GM19099 (cell line): Measurements from ENCODE around the gene THUMPD2.

ENCODE experiments used
- POLR2A ChIP-seq: IDR thresholded peaks from 3 replicates; pipeline ENCODE4 v1.6.1; 2011; ENCODE audit warnings: low read depth; ENCODE audit not compliant: insufficient read length; ENCODE audit errors: extremely low read depth

The THUMPD2 gene, protein sequence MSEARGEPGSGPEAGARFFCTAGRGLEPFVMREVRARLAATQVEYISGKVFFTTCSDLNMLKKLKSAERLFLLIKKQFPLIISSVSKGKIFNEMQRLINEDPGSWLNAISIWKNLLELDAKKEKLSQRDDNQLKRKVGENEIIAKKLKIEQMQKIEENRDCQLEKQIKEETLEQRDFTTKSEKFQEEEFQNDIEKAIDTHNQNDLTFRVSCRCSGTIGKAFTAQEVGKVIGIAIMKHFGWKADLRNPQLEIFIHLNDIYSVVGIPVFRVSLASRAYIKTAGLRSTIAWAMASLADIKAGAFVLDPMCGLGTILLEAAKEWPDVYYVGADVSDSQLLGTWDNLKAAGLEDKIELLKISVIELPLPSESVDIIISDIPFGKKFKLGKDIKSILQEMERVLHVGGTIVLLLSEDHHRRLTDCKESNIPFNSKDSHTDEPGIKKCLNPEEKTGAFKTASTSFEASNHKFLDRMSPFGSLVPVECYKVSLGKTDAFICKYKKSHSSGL

DNA sequence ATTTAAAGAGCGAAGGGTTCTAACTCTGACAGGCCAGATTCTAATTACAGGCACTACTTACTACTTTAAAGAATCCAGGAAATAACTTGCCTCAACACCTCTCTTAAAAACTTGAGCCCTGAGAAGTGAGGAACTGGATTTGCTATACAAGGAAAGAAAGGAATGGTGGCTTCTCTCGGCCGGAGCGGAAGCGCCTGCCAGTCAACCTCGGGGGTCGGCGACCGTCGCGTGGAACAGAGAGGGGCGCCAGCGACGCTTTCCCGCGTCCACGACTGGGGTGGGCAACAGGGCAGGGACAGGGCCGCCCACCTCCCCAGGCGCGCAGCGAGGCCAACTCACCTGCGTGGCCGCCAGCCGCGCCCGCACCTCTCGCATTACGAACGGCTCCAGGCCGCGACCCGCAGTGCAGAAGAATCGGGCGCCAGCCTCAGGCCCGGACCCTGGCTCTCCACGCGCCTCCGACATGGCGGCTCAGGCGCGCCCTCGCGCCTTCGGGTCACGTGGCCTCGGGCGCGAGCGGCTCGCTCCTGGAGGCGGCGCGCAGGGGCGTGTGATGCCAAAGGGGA lies at the start of gene THUMPD2:
Gene THUMPD2 (minus strand): TSS at position 484 of the 566 bp plus-strand sequence. CDS start 19 bp downstream, at position 465.
- TF ChIP-seq POLR2A = peak; percentile 91

DNA sequence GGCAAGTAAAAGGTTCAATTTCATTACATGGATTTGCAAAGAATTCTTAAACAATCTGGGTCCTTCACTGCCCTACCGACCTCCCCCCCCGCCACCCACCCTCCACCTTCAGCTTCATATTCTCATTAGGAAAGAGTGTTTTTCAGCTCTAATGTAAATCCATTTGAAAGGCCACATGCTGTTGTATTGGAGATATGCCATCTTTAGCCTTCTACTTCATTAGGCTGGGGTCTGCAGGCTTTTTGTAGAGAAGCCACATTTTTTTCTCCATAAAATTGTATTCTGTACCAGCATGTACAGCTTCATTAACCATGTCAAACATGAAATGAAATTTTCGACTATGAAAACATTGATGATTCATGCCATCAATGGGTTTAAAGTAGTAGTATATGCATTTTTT lies 42.8 kb upstream of the THUMPD2 start:
- no peak for TF ChIP-seq POLR2A

DNA sequence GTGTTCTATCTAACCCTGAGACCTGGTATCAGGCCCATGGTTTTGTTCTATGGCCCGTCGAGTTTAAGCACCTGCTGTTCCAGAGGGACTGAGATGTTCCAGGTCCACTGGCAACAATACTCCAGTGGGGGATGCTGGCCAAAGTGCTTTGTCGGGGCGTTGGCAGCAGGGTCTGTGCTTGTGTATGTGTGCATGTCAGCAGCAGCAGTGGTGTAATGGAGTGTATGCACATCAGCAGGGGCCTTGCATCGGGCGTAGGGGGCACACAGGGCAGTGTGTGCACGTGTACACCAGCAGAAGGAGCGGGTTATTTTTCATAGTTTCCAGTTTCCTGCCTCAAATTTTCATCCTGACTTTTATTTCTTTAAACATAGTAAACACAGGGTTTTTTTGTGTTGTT lies 37.8 kb upstream of the THUMPD2 start:
- no peak for TF ChIP-seq POLR2A

GRCh38 chr2:39816428-39816827 lies 37.4 kb upstream of the THUMPD2 start:
- TF ChIP-seq POLR2A = no peak

GRCh38 chr2:39805936-39806608 lies 27.0 kb upstream of the THUMPD2 start:
- no peak for TF ChIP-seq POLR2A

- TF ChIP-seq POLR2A = no peak
These were observed 24.8 kb upstream of the THUMPD2 start for GRCh38 chr2:39803839-39804238.

- no peak for TF ChIP-seq POLR2A
These were observed 21.7 kb upstream of the THUMPD2 start for GRCh38 chr2:39800752-39801151.

- no peak for TF ChIP-seq POLR2A
These were observed 17.1 kb upstream of the THUMPD2 start for GRCh38 chr2:39796134-39796533.

DNA sequence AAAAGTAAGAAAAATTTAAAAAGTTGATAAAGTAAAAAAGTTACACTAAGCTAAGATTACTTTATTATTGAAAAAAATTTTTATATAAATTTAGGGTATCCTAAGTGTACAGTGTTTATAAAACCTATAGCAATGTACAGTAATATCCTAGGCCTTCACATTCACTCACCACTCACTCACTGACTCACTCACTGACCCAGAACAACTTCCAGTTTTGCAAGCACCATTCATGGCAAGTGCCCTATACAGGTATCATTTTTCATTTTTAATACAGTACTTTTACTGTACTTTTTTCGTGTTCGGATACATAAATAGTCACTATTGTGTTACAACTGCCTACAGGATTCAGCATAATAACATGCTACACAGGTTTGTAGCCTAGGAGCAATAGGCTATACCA lies 8.9 kb upstream of the THUMPD2 start:
- no peak for TF ChIP-seq POLR2A

DNA sequence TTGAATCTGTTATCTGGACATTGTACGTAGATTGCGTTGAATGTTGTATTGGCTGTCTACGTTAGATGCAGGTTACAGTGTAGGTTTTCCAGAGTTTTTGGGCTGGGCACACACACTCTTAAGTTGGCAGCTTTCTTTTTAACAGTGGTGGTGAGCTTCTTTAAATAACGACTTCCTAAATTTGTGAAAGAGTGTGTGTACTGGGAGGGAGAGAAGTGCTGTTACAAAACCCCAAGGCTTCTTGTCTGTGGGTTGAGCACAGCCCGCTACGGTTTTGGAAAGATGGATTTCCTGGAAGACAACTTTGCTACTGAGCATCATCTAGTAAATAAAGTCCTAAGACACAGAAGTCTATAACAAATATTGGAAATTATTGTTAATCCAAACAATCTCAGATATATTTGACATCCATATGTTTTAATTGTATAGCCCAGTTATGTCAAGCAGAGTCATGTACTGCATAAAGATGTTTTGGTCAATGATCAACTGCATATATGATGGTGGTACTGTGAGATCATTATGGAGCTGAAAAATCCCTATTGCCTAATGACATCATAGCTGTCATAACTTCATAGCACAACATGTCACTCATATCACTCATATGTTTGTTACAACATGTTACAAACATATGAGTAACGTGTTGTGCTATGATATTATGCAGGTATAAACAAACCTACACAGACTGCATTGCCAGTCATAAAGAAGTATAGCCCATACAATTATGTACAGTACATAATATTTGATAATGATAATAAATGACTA lies 7.9 kb upstream of the THUMPD2 start:
- TF ChIP-seq POLR2A = no peak

- TF ChIP-seq POLR2A = no peak
These were observed 3.5 kb upstream of the THUMPD2 start for GRCh38 chr2:39782591-39782990.

- no peak for TF ChIP-seq POLR2A
These were observed 2.6 kb upstream of the THUMPD2 start for GRCh38 chr2:39781697-39782096.

- TF ChIP-seq POLR2A = no peak
These were observed 2.0 kb upstream of the THUMPD2 start for GRCh38 chr2:39780825-39781600.

DNA sequence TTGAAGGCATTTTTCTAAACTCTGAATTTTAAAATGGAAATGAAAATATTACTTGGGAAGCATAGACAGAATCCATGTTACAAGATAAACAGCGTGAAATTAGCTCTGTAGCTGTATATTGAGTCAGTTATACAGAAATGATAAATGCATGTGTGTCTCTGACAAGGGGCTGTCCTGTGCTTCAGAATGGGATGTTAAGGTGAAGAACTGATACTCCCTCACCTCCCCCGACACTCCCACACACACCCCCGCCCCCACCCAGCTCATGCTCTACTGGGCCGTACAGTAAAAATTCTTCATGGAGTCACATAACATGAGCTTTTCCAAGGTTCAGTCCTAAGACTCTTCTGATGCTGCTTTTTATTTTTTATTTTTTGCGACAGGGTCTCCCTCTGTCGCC lies 869 bp upstream of the THUMPD2 start:
- TF ChIP-seq POLR2A = no peak
